ENCODE results near the gene ARHGAP24. TPM values are rescaled to one million over a fixed set of nuclear protein-coding genes. Genes with fewer than 3 reads are reported as not detected.

The ARHGAP24 gene
- total RNA-seq, 1 donor from 2014 or later = 10.9 TPM

DNA sequence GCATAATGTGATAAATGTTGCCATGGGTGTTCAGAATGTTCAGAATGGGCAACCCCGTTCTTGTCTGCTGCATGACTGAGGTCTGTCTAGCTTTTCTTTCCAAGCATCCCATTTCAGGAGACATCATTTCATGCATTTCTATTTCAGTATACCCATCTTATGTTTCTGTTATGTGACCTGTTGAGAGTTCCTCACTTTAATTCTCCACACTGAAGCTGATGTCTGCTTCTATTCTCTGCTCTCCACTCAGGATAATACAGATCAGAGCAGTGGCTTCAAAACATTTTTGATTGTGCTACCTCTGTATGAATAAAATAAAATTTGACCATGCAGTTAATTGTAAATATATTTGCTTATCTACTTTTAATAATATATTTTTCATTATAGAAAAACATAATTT is 398.6 kb downstream of the ARHGAP24 start:
- Mint-ChIP-seq H3K36me3 (no peaks in the 10 kb centered on the region), H3K4me1 (ENCODE audit: unreplicated experiment) (peaks cover 6% of the 10 kb centered on the region), H3K27ac (no peak overlapping the region), H3K27me3 (no peaks in the 10 kb centered on the region), H3K9me3 (no peaks in the 10 kb centered on the region), H3K4me3 (no peak overlapping the region)
- no peak for DNase-seq (ENCODE audit: extremely low spot score, unreplicated experiment)
- TF ChIP-seq, protein P1, sequence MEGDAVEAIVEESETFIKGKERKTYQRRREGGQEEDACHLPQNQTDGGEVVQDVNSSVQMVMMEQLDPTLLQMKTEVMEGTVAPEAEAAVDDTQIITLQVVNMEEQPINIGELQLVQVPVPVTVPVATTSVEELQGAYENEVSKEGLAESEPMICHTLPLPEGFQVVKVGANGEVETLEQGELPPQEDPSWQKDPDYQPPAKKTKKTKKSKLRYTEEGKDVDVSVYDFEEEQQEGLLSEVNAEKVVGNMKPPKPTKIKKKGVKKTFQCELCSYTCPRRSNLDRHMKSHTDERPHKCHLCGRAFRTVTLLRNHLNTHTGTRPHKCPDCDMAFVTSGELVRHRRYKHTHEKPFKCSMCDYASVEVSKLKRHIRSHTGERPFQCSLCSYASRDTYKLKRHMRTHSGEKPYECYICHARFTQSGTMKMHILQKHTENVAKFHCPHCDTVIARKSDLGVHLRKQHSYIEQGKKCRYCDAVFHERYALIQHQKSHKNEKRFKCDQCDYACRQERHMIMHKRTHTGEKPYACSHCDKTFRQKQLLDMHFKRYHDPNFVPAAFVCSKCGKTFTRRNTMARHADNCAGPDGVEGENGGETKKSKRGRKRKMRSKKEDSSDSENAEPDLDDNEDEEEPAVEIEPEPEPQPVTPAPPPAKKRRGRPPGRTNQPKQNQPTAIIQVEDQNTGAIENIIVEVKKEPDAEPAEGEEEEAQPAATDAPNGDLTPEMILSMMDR (conservative IDR thresholded peaks at IDR 0.05) = no peak

DNA sequence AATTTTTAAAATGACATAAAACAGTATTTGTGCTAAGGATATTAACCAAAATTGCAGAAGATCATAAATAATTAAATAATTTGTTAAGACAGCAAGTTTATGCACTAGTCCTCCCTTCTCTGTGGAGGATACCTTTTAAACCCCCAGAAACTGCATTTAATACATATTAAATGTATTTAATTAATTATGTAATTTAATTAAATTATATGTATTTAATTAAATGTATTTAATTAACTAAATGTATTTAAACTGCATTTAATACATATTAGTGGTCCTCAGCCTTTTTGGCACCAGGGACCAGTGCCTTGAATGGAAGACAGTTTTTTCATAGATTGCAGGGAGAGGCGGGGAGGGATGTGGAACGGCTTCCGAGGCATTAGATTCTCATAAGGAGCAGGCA is 404.6 kb downstream of the ARHGAP24 start:
- TF ChIP-seq, protein P1 (conservative IDR thresholded peaks at IDR 0.05) = no peak
- H3K4me1 Mint-ChIP-seq (ENCODE audit: unreplicated experiment) = no peaks in the 10 kb centered on the region
- no peak overlapping the region for H3K27ac Mint-ChIP-seq
- no peak overlapping the region for H3K4me3 Mint-ChIP-seq
- no peaks in the 10 kb centered on the region for H3K9me3 Mint-ChIP-seq
- no peaks in the 10 kb centered on the region for H3K27me3 Mint-ChIP-seq
- DNase-seq (ENCODE audit: extremely low spot score, unreplicated experiment) = no peak
- no peaks in the 10 kb centered on the region for H3K36me3 Mint-ChIP-seq

DNA sequence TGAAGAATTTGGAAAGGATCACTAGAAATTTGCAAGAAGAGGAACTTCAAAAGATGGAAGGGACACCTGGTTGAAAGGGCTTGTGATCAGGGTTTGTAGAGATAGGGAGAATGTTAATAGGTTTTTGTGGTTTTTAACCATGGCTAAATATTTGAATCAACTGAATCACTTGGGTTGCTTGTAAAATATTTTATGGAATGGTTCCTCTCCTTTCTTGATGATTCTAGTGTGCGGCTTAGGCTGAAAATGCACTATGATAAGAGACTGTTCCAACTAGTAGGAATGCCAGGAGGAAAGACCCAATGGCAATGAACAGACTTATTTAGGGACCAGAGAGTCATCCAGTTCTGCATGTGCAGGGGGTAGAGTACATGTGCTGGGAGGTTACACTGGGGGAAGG is 408.2 kb downstream of the ARHGAP24 start:
- H3K9me3 Mint-ChIP-seq = no peaks in the 10 kb centered on the region
- H3K27me3 Mint-ChIP-seq = no peaks in the 10 kb centered on the region
- no peak for DNase-seq (ENCODE audit: extremely low spot score, unreplicated experiment)
- no peaks in the 10 kb centered on the region for H3K4me1 Mint-ChIP-seq (ENCODE audit: unreplicated experiment)
- TF ChIP-seq, protein P1 (conservative IDR thresholded peaks at IDR 0.05) = no peak
- no peak overlapping the region for H3K27ac Mint-ChIP-seq
- H3K4me3 Mint-ChIP-seq = no peak overlapping the region
- H3K36me3 Mint-ChIP-seq = no peaks in the 10 kb centered on the region

DNA sequence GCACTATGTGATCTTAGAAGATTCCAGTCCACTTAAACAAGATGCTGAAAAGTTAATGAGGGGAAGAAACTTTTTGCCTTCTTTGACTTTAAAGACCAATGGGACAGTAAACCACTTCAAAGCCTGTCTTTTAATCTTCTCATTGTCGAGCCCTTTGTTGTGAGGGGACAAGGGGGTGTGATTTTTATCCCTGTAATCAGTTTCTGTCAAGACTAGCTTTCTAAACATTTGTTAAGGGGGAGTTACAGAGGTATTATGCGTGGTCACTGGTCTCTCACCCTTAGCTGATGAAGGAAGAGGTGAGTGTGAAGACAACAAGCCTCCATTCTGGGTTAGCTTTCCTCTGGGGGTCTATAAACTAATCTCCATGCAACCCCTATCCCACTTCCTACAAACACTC is 409.3 kb downstream of the ARHGAP24 start:
- TF ChIP-seq, protein P1 (conservative IDR thresholded peaks at IDR 0.05) = no peak
- no peak overlapping the region for H3K27ac Mint-ChIP-seq
- no peaks in the 10 kb centered on the region for H3K4me1 Mint-ChIP-seq (ENCODE audit: unreplicated experiment)
- no peaks in the 10 kb centered on the region for H3K27me3 Mint-ChIP-seq
- no peaks in the 10 kb centered on the region for H3K9me3 Mint-ChIP-seq
- no peak overlapping the region for H3K4me3 Mint-ChIP-seq
- H3K36me3 Mint-ChIP-seq = no peaks in the 10 kb centered on the region
- DNase-seq (ENCODE audit: extremely low spot score, unreplicated experiment) = no peak

DNA sequence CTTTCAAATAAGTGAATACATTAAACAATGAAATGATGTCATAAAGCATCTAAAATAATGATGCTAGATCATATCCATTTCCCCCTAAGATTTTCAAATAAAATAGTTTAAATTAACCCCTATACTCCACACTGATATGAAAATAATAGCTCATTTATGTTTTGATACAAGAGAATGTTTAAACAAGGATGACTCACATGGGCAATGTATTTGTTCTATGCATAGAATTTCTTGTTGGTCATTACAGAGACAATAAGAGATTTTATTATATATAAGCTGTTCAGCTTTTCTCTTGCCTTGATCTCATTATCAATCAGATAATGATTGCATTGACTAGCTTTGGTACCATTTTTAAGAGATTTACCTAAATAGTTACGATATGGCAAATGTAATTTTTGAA is 411.7 kb downstream of the ARHGAP24 start:
- TF ChIP-seq, protein P1 (conservative IDR thresholded peaks at IDR 0.05) = no peak
- no peaks in the 10 kb centered on the region for H3K27me3 Mint-ChIP-seq
- H3K9me3 Mint-ChIP-seq = peaks cover 5% of the 10 kb centered on the region
- no peak overlapping the region for H3K27ac Mint-ChIP-seq
- no peaks in the 10 kb centered on the region for H3K36me3 Mint-ChIP-seq
- H3K4me3 Mint-ChIP-seq = no peak overlapping the region
- DNase-seq (ENCODE audit: extremely low spot score, unreplicated experiment) = no peak
- H3K4me1 Mint-ChIP-seq (ENCODE audit: unreplicated experiment) = no peaks in the 10 kb centered on the region

DNA sequence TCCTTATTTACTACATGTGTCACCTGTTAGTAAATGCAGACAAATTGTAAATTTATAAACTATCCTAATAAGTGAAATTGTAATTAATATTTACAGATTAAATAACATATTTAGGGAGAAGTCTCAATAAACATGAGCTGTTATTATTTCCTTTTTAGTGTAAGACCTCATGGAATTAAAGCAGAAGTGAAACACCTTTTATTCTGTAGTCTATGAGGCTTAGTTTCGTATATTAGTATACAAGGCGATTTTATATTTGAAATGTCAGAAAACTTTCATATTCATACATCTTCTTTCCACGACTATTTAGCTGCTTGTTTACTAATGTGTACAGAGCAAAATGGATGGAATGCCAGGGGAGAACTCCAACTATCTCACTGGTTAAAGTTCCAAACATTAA is 414.4 kb downstream of the ARHGAP24 start:
- Mint-ChIP-seq H3K9me3 (peaks cover 5% of the 10 kb centered on the region), H3K36me3 (no peaks in the 10 kb centered on the region), H3K27me3 (no peaks in the 10 kb centered on the region), H3K27ac (no peak overlapping the region), H3K4me3 (no peak overlapping the region), H3K4me1 (ENCODE audit: unreplicated experiment) (no peaks in the 10 kb centered on the region)
- TF ChIP-seq, protein P1 (conservative IDR thresholded peaks at IDR 0.05) = no peak
- DNase-seq (ENCODE audit: extremely low spot score, unreplicated experiment) = no peak

All from type B pancreatic cell (in vitro differentiated cells).